ENCODE measurements around the gene PPA2.
A peak's percentile ranks its signal among the peaks of the same experiment; 100 is the strongest.
"Not testable (repeated sequence)": the region's sequence is repeated elsewhere in the genome, so short reads cannot be mapped to it uniquely, and the experiment has no call there.

Gene PPA2

GRCh38 chr4:105473324-105474098 is at the start of gene PPA2:
PPA2 (minus strand) TSS chr4:105474062; CDS start chr4:105474050, 12 bp downstream.
- in situ Hi-C loops (cut with MboI; ENCODE audit: low pct_unique_long_range_greater_than_20kb, low sequenced_read_pairs) = loop anchor here (25.0 kb wide), 1 partner anchor 336 kb away; the partner anchor contains the start of gene TET2
- peak; percentile 88 for DNase-seq

GRCh38 chr4:105520819-105521790 is 47.2 kb upstream of the PPA2 start:
- peak; percentile 72 for DNase-seq
- in situ Hi-C loops (cut with MboI; ENCODE audit: low pct_unique_long_range_greater_than_20kb, low sequenced_read_pairs) = no loop called here

- in situ Hi-C loops (cut with MboI; ENCODE audit: low pct_unique_long_range_greater_than_20kb, low sequenced_read_pairs) = no loop called here
- DNase-seq = no peak
Measured at GRCh38 chr4:105510245-105510644, 36.4 kb upstream of the PPA2 start.

DNA sequence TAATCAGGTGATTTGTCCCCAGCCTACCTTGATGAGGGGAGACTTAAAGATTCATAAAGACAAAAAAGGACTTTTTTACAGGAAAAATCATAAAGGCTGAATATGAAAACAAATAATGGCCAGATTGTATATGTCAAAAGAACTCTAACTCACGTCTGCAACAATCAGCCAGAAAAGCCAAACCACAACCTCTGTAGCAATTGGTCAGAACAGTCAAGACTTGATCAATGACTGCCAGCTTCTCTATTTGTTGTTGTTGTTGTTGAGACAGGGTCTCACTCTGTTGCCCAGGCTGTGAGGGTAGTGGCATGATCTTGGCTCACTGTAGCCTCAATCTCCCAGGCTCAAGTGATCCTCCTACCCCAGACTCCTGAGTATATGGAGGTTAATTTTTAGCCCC is 35.9 kb upstream of the PPA2 start:
- DNase-seq = no peak
- in situ Hi-C loops (cut with MboI; ENCODE audit: low pct_unique_long_range_greater_than_20kb, low sequenced_read_pairs) = no loop called here

- no peak for DNase-seq
- in situ Hi-C loops (cut with MboI; ENCODE audit: low pct_unique_long_range_greater_than_20kb, low sequenced_read_pairs) = no loop called here
Measured at GRCh38 chr4:105509291-105509690, 35.4 kb upstream of the PPA2 start.

DNA sequence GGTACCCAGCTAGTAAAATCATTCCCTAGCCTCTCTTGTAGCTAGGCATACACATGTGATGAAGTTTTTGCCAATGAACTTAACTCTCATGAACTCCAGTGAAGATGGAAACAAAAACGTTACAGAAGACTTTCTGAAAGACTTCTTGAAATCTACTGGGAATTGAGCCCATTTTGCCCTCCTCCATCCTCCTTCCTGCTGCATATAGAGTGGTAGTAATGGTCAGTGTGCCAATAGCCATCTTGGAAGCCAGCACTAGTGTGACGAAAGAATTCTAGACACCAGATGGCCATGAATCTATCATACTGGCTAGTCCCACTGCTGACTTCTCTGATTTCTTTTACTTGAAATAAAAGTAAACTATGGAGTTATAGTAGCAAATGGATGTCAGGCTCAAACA is 30.9 kb upstream of the PPA2 start:
- DNase-seq = no peak
- in situ Hi-C loops (cut with MboI; ENCODE audit: low pct_unique_long_range_greater_than_20kb, low sequenced_read_pairs) = no loop called here

DNA sequence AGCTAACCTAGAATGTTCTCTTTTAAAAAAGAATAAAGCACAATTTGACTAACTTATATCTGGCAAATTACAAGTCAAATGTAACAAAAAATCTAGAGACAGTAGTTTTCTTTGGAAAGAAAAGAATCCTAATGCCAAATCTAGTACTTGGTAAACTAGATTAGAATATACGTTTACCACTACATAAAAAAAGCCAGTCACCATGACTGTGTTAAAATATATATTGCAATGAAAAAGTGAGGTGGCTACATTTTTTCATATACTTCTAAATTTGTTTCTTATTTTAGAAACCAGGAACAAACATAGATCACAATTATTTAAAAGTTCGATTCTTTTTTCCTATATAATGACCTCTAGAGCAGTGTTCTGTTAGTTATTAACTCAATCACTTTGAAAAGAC is 29.6 kb upstream of the PPA2 start:
- no peak for DNase-seq
- in situ Hi-C loops (cut with MboI; ENCODE audit: low pct_unique_long_range_greater_than_20kb, low sequenced_read_pairs) = no loop called here

DNA sequence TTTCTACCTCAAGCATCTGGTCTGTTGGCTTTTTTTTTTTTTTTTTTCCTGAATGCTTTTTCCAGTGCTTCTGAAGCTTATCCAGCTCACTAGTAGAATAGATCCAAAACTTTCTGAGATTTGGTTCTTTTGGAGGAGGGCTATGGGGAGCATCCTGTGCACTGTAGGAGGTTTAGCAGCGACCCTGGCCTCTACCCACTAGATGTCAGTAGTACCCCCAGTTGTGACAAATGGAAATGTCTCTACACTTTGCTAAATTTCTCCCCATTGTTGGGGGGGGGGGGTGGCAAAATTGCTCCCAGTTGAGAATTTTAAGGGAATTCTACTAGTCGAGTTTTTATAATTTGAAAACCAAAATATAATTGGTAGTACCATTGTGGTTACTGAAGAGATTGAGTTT is 23.0 kb upstream of the PPA2 start:
- DNase-seq = no peak
- in situ Hi-C loops (cut with MboI; ENCODE audit: low pct_unique_long_range_greater_than_20kb, low sequenced_read_pairs) = no loop called here

DNA sequence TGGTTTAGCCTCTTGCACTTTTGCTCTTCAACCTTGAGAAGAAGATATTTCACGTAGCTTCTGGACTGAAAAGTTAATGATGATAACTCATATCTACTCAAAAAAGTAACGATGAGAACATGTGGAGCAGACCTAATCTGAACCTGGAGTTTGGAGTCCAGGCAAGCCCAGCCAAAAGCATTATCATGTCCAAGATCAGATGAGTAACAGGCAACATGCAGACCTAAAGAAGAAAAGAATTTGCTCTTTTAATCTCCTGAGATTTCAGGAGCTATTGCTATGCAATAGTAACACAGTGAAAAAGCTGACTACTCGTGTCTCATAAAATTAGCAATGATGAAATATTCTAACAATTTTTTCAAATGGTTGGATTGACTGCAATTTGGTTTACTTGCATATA is 21.8 kb upstream of the PPA2 start:
- DNase-seq = no peak
- in situ Hi-C loops (cut with MboI; ENCODE audit: low pct_unique_long_range_greater_than_20kb, low sequenced_read_pairs) = no loop called here

DNA sequence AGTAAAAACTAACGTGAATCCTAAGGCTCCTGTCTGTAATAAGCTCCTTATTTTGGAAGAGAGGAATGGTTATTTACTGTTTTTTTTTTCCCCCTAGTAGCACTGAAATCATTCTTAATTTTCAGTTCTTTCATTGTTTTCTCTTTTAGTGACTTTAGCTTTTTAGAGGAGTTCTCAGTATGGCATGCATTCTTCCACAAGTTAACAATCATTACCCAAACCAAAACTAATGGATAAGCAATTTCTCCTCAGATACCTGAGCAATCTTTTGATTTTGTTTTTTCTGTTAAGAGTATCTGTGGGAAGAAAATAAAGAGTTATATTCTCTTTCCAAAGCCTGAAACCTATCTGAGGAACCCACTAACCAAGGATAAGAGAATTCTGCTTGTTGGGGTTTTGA is 16.7 kb upstream of the PPA2 start:
- in situ Hi-C loops (cut with MboI; ENCODE audit: low pct_unique_long_range_greater_than_20kb, low sequenced_read_pairs) = no loop called here
- DNase-seq = no peak

- in situ Hi-C loops (cut with MboI; ENCODE audit: low pct_unique_long_range_greater_than_20kb, low sequenced_read_pairs) = no loop called here
- no peak for DNase-seq
Measured at GRCh38 chr4:105483840-105484239, 10.0 kb upstream of the PPA2 start.

GRCh38 chr4:105474099-105474518 is 247 bp upstream of the PPA2 start:
- in situ Hi-C loops (cut with MboI; ENCODE audit: low pct_unique_long_range_greater_than_20kb, low sequenced_read_pairs) = loop anchor here (25.0 kb wide), 1 partner anchor 337 kb away; the partner anchor contains the start of gene TET2

GRCh38 chr4:105472871-105473323 is 965 bp downstream of the PPA2 start:
- in situ Hi-C loops (cut with MboI; ENCODE audit: low pct_unique_long_range_greater_than_20kb, low sequenced_read_pairs) = loop anchor here (25.0 kb wide), 1 partner anchor 336 kb away; the partner anchor contains the start of gene TET2
- DNase-seq = no peak

More at GRCh38 chr4:105474099-105474518, 247 bp upstream of the PPA2 start:
- DNase-seq = peak; percentile 93

DNA sequence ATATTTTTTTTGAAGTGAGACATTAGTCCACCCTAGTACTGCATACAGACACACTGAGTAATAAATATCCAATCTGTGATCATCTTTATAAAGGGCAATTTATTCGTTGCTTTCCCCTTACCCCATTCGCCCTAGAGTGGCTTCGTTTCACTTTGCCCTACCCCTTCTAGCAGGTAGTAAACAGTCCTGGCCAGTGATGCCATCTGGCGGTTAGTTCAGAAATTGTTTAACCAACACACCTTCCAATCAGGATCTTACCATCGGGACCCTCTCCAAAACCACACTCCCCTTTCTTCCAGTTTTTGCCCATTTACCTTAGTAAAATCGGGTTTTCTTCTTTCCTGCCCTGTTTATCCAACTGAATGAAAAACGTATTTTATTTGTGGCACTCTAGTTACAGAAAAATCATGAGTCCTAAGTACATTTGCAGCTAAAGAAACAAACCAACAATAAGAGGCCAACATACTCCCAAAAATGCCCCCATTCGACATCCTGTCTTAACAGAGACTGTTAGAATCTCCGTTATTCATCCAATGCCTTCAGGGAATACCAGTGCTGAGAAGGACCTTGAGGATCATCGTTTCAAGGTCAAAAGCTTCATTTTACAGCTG is 2.2 kb downstream of the PPA2 start:
- in situ Hi-C loops (cut with MboI; ENCODE audit: low pct_unique_long_range_greater_than_20kb, low sequenced_read_pairs) = loop anchor here (25.0 kb wide), 1 partner anchor 334 kb away; the partner anchor contains the start of gene TET2
- peak; percentile 84 for DNase-seq

- in situ Hi-C loops (cut with MboI; ENCODE audit: low pct_unique_long_range_greater_than_20kb, low sequenced_read_pairs) = loop anchor here (25.0 kb wide), 1 partner anchor 333 kb away; the partner anchor contains the start of gene TET2
- DNase-seq = no peak
Measured at GRCh38 chr4:105470766-105471165, 3.1 kb downstream of the PPA2 start.

DNA sequence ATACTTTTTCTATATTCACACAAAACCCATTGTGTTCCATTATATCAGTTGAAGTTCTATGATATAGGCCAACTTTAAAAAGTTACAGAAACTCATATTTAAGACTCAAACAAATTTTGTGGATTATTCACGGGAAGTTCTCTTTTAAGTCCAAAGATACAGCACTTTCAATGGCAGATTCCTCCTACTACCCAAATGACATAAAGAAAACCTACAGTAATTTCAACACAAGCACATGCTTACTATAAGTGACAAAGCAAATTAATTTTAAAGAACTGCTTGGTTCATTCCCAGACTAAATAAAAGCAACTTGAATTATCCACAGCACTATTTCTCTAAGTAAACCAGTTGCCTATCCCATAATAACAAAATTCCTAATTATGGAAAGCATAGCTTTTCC is 4.1 kb downstream of the PPA2 start:
- DNase-seq = no peak
- in situ Hi-C loops (cut with MboI; ENCODE audit: low pct_unique_long_range_greater_than_20kb, low sequenced_read_pairs) = loop anchor here (25.0 kb wide), 1 partner anchor 332 kb away; the partner anchor contains the start of gene TET2

- in situ Hi-C loops (cut with MboI; ENCODE audit: low pct_unique_long_range_greater_than_20kb, low sequenced_read_pairs) = loop anchor here (25.0 kb wide), 1 partner anchor 329 kb away; the partner anchor contains the start of gene TET2
- DNase-seq = no peak
Measured at GRCh38 chr4:105466580-105466979, 7.3 kb downstream of the PPA2 start.

DNA sequence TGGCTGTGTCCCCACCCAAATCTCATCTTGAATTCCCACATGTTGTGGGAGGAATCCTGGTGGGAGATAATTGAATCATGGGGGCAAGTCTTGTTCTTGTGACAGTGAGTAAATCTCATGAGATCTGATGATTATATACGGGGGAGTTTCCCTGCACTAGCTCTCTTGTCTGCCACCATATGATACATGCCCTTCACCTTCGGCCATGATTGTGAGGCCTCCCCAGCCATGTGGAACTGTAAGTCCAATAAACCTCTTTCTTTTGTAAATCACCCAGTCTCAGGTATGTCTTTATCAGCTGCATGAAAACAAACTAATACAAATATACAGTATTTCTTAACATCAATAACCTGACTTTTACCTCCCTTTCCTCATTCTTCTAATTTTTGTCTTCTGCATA is 9.3 kb downstream of the PPA2 start:
- in situ Hi-C loops (cut with MboI; ENCODE audit: low pct_unique_long_range_greater_than_20kb, low sequenced_read_pairs) = loop anchor here (25.0 kb wide), 1 partner anchor 327 kb away; the partner anchor contains the start of gene TET2
- not testable (repeated sequence) for DNase-seq

DNA sequence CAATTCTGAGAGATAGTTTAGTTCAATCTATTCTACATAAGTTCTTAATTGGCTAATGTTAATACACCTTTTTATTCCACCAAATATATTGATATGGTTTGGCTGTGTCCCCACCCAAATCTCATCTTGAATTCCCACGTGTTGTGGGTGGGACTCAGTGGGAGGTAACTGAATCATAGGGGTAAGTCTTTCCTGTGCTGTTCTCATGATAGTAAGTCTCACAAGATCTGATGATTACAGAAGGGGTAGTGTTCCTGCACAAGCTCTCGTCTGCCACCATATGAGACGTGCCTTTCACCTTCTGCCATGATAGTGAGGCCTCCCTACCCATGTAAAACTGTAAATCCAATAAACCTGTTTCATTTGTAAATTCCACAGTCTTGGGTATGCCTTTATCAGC is 11.3 kb downstream of the PPA2 start:
- in situ Hi-C loops (cut with MboI; ENCODE audit: low pct_unique_long_range_greater_than_20kb, low sequenced_read_pairs) = loop anchor here (25.0 kb wide), 1 partner anchor 325 kb away; the partner anchor contains the start of gene TET2
- DNase-seq = no peak

All from KBM-7 (cell line).